IMR-90 (cell line): ENCODE data around the gene VIPR2. TPM values are rescaled to one million over a fixed set of nuclear protein-coding genes. Genes with fewer than 3 reads are reported as not detected.

Source experiments
- ATAC-seq: fragments of 200-7000 bp; cut with Tn5 transposase; 2 replicates; pipeline ENCODE4 v1.9.1; 2020; ENCODE audit warnings: low read depth, mild to moderate bottlenecking, moderate library complexity
- BruUV-seq: library from RNA; stranded (reverse); fragments of 400-500 nt; replicated peaks from 2 replicates; lab custom pipeline; 2021; lab: Mats Ljungman, UMichigan
- CTCF ChIA-PET: fragments of 300-600 bp; formaldehyde crosslinking; extraction: SDS; loops from one replicate; lab custom pipeline; 2021; ENCODE audit warnings: antibody characterized with exemption; lab: Yijun Ruan, JAX
- POLR2A ChIA-PET: fragments of 300-600 bp; sonication (Branson Sonifier 250); formaldehyde crosslinking; loops from one replicate; lab custom pipeline; 2022; ENCODE audit warnings: antibody characterized with exemption; ENCODE audit not compliant: unreplicated experiment; lab: Charles Lee
- DNase-seq: peaks from one replicate; pipeline ENCODE4 v3.0.0; 2013
- H2AFZ ChIP-seq: replicated peaks from 2 replicates; pipeline ENCODE3; 2013; ENCODE audit warnings: low read length, mild to moderate bottlenecking; ENCODE audit not compliant: poor library complexity
- H2AK5ac ChIP-seq: 2 replicates; pipeline ENCODE4 v1.6.1; 2013; ENCODE audit warnings: low read depth, low read length, inconsistent platforms
- H2AK9ac ChIP-seq: replicated peaks from 2 replicates; pipeline ENCODE3; 2013; ENCODE audit warnings: mild to moderate bottlenecking, low read depth, low read length, moderate library complexity; ENCODE audit not compliant: poor library complexity
- H2BK120ac ChIP-seq: 2 replicates; pipeline ENCODE4 v1.6.1; 2013; ENCODE audit warnings: low read depth, low read length, inconsistent platforms
- H2BK15ac ChIP-seq: 3 replicates; pipeline ENCODE4 v1.6.1; 2013; ENCODE audit warnings: low read depth, low read length, inconsistent platforms
- H2BK20ac ChIP-seq: 2 replicates; pipeline ENCODE4 v1.6.1; 2013; ENCODE audit warnings: low read depth, mild to moderate bottlenecking, inconsistent platforms, low read length, moderate library complexity
- H2BK5ac ChIP-seq: 2 replicates; pipeline ENCODE4 v1.6.1; 2013; ENCODE audit warnings: mild to moderate bottlenecking, low read depth, low read length, inconsistent platforms; ENCODE audit not compliant: poor library complexity, severe bottlenecking
- H3K14ac ChIP-seq: replicated peaks from 2 replicates; pipeline ENCODE4 v1.6.1; 2013; ENCODE audit warnings: low read depth, low read length, inconsistent platforms
- H3K18ac ChIP-seq: 2 replicates; pipeline ENCODE4 v1.6.1; 2013; ENCODE audit warnings: low read depth, low read length, control low read depth
- H3K23ac ChIP-seq: 2 replicates; pipeline ENCODE4 v1.6.1; 2013; ENCODE audit warnings: low read depth, low read length, inconsistent platforms
- H3K27ac ChIP-seq: 2 replicates; pipeline ENCODE4 v1.5.1; 2013; ENCODE audit warnings: mild to moderate bottlenecking, control low read depth, low read length; ENCODE audit not compliant: insufficient read depth
- H3K27me3 ChIP-seq: 2 replicates; pipeline ENCODE4 v1.6.1; 2013; ENCODE audit warnings: low read length; ENCODE audit not compliant: control insufficient read depth, insufficient read depth
- H3K36me3 ChIP-seq: 2 replicates; pipeline ENCODE4 v1.6.1; 2013; ENCODE audit warnings: low read length, mixed read lengths; ENCODE audit not compliant: control insufficient read depth, insufficient read depth
- H3K4ac ChIP-seq: 2 replicates; pipeline ENCODE4 v1.6.1; 2013; ENCODE audit warnings: low read depth, low read length, inconsistent platforms
- H3K4me1 ChIP-seq: 2 replicates; pipeline ENCODE4 v1.6.1; 2013; ENCODE audit warnings: low read length, mixed read lengths; ENCODE audit not compliant: control insufficient read depth, insufficient read depth
- H3K4me2 ChIP-seq: 2 replicates; pipeline ENCODE4 v1.6.1; 2013; ENCODE audit warnings: low read depth, mild to moderate bottlenecking, control low read depth, low read length, moderate library complexity
- H3K4me3 ChIP-seq: 2 replicates; pipeline ENCODE4 v1.5.1; 2013; ENCODE audit warnings: low read depth, mild to moderate bottlenecking, control low read depth, low read length, moderate library complexity; ENCODE audit not compliant: insufficient read depth
- H3K56ac ChIP-seq: 2 replicates; pipeline ENCODE4 v1.6.1; 2013; ENCODE audit warnings: low read length, inconsistent platforms; ENCODE audit not compliant: insufficient read depth; ENCODE audit errors: extremely low read depth
- H3K79me1 ChIP-seq, 2 experiments: 2 replicates each; pipeline ENCODE4 v1.6.1; 2013; ENCODE audit warnings: low read length in 2 of 2, inconsistent platforms in 1 of 2, low read depth in 1 of 2
- H3K9ac ChIP-seq: 2 replicates; pipeline ENCODE4 v1.6.1; 2013; ENCODE audit warnings: low read depth, low read length, control low read depth
- H3K9me1 ChIP-seq: 2 replicates; pipeline ENCODE4 v1.6.1; 2013; ENCODE audit warnings: low read length, inconsistent platforms; ENCODE audit not compliant: insufficient read depth
- H3K9me3 ChIP-seq: 2 replicates; pipeline ENCODE4 v1.6.1; 2013; ENCODE audit warnings: low read length; ENCODE audit not compliant: control insufficient read depth, insufficient read depth
- H4K20me1 ChIP-seq: 2 replicates; pipeline ENCODE4 v1.6.1; 2013; ENCODE audit warnings: low read length, inconsistent platforms; ENCODE audit not compliant: insufficient read depth
- H4K5ac ChIP-seq: 2 replicates; pipeline ENCODE4 v1.6.1; 2013; ENCODE audit warnings: mild to moderate bottlenecking, low read depth, low read length, control low read depth
- H4K8ac ChIP-seq, 2 experiments: 2 replicates each; pipeline ENCODE4 v1.6.1; 2013; ENCODE audit warnings: low read depth in 2 of 2, low read length in 2 of 2, control low read depth in 1 of 2, inconsistent platforms in 1 of 2
- H4K91ac ChIP-seq: 2 replicates; pipeline ENCODE4 v1.6.1; 2013; ENCODE audit warnings: low read depth, low read length, inconsistent platforms; ENCODE audit not compliant: insufficient read depth
- BHLHE40 ChIP-seq: fragments of 150-350 bp; IDR thresholded peaks from 2 replicates; pipeline ENCODE4 v1.6.1; 2016; ENCODE audit warnings: mild to moderate bottlenecking, low read depth, low read length
- CHD1 ChIP-seq: IDR thresholded peaks from 2 replicates; pipeline ENCODE4 v1.6.1; 2012; ENCODE audit warnings: low read depth, low read length, improper control_type of control experiment
- FOS ChIP-seq: fragments of 150-350 bp; IDR thresholded peaks from 2 replicates; pipeline ENCODE4 v1.6.1; 2016; ENCODE audit warnings: low read depth, low read length
- MAZ ChIP-seq: IDR thresholded peaks from 2 replicates; pipeline ENCODE4 v1.6.1; 2012; ENCODE audit warnings: low read depth, mild to moderate bottlenecking, low read length, improper control_type of control experiment, moderate library complexity, borderline replicate concordance
- MXI1 ChIP-seq: IDR thresholded peaks from 2 replicates; pipeline ENCODE4 v1.6.1; 2012; ENCODE audit warnings: low read depth, mild to moderate bottlenecking, low read length, moderate library complexity, borderline replicate concordance
- NFE2L2 ChIP-seq: fragments of 150-350 bp; IDR thresholded peaks from 2 replicates; pipeline ENCODE4 v1.6.1; 2016; ENCODE audit warnings: low read depth, mild to moderate bottlenecking, low read length
- POLR2A ChIP-seq: IDR thresholded peaks from 2 replicates; pipeline ENCODE4 v1.6.1; 2012; ENCODE audit warnings: mild to moderate bottlenecking, low read depth, low read length
- RAD21 ChIP-seq: IDR thresholded peaks from 2 replicates; pipeline ENCODE4 v1.6.1; 2012; ENCODE audit warnings: low read length, improper control_type of control experiment
- RCOR1 ChIP-seq: IDR thresholded peaks from 2 replicates; pipeline ENCODE4 v1.6.1; 2012; ENCODE audit warnings: mild to moderate bottlenecking, low read length, improper control_type of control experiment; ENCODE audit not compliant: insufficient replicate concordance
- SMC3 ChIP-seq: fragments of 150-350 bp; IDR thresholded peaks from 2 replicates; pipeline ENCODE4 v1.6.1; 2016; ENCODE audit warnings: low read depth, mild to moderate bottlenecking, antibody characterized with exemption, low read length, moderate library complexity
- WGBS, 2 experiments: methylation state at CpG; one replicate each; pipeline versions ENCODE4 v1.1.5 to v1.1.7; 2013; ENCODE audit warnings: missing lambda C conversion rate in 2 of 2; ENCODE audit not compliant: insufficient read length in 1 of 2; ENCODE audit errors: extremely low coverage in 2 of 2; 5-methylcytosine and 5-hydroxymethylcytosine counted together
- dilution Hi-C: fragments of 300-500 bp; cut with HindIII; formaldehyde crosslinking; loops from one replicate; pipeline ENCODE4 v1.14.3; 2018; ENCODE audit warnings: low sequenced_read_pairs; ENCODE audit not compliant: unreplicated experiment
- in situ Hi-C: fragments of 300-500 bp; cut with MboI; formaldehyde crosslinking; loops from 3 replicates; pipeline ENCODE4 v1.14.3; 2019; ENCODE audit warnings: low sequenced_read_pairs, inconsistent platforms, mixed read lengths
- intact Hi-C: fragments of 100-400 bp; cut with micrococcal nuclease; formaldehyde crosslinking; loops from 2 replicates; pipeline ENCODE4 v1.10.0; 2022
- polyA plus RNA-seq, 3 experiments: library from polyadenylated mRNA; depleted of rRNA; stranded (reverse); fragments of >200 nt; gene quantifications; 2 replicates each; pipeline ENCODE4 v1.2.3, GENCODE V29; 2012; ENCODE audit warnings: low replicate concordance in 1 of 3
- total RNA-seq: library from RNA; depleted of rRNA; stranded (reverse); fragments of >200 nt; gene quantifications from 2 replicates; pipeline ENCODE4 v1.2.3, GENCODE V29; 2012
- TF ChIP-seq, protein P1 (sequence below): conservative IDR thresholded peaks from 2 replicates; pipeline ENCODE4 v1.5.1; 2012; ENCODE audit warnings: mild to moderate bottlenecking, low read depth, low read length, improper control_type of control experiment
- TF ChIP-seq, protein P2 (sequence below): fragments of 150-350 bp; IDR thresholded peaks from 2 replicates; pipeline ENCODE4 v1.6.1; 2016; ENCODE audit warnings: low read depth, mild to moderate bottlenecking, low read length, moderate library complexity, borderline replicate concordance
- TF ChIP-seq, protein P3 (sequence below): fragments of 150-350 bp; IDR thresholded peaks from 2 replicates; pipeline ENCODE4 v1.6.1; 2017; ENCODE audit warnings: mild to moderate bottlenecking, antibody characterized with exemption, low read length, low read depth

VIPR2 gene
- total and polyA plus RNA-seq, 2 of the 4 experiments (the other 2 are of a cell fraction), result not detected

DNA sequence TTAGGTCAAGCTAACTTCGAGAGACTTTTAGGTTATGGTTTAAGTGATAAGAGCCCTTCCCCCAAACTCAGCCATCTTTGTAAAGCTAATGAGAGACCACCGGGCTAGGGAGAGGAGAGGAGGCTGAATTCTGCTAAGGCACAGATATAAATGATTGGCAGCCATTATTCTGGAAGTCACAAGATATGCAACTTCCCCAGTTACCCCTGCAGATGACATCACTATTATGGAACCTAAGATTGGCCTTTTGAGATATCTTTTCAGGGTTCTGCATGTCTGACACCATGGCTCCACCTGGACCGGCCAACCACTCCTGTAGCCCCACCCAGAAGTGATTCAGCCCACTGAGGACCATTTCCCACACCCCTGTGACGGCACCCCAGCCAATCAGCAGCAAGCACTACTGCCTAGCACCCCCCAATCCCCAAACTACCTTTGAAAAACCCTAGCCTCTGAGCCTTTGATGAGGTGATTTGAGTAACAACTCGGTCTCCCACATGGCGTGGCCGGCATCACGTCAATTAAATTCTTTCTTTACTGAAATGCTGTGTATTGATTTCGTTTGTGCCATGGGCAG is 14.4 kb downstream of the VIPR2 start:
- H3K4ac ChIP-seq, result no peak overlapping the region
- no peaks in the 10 kb centered on the region for H3K27me3 ChIP-seq
- no peaks in the 10 kb centered on the region for H3K79me1 ChIP-seq
- dilution Hi-C loops (no loop called here), in situ Hi-C loops (no loop called here), intact Hi-C loops (no loop called here)
- H2BK15ac ChIP-seq, result no peak overlapping the region
- no peaks in the 10 kb centered on the region for H4K20me1 ChIP-seq
- no peak overlapping the region for H3K27ac ChIP-seq
- no peak overlapping the region for H2BK20ac ChIP-seq
- TF ChIP-seq CHD1, result no peak
- TF ChIP-seq NFE2L2, result no peak
- no peak for TF ChIP-seq POLR2A
- no peak for TF ChIP-seq FOS
- no peak for TF ChIP-seq BHLHE40
- TF ChIP-seq, protein P1, sequence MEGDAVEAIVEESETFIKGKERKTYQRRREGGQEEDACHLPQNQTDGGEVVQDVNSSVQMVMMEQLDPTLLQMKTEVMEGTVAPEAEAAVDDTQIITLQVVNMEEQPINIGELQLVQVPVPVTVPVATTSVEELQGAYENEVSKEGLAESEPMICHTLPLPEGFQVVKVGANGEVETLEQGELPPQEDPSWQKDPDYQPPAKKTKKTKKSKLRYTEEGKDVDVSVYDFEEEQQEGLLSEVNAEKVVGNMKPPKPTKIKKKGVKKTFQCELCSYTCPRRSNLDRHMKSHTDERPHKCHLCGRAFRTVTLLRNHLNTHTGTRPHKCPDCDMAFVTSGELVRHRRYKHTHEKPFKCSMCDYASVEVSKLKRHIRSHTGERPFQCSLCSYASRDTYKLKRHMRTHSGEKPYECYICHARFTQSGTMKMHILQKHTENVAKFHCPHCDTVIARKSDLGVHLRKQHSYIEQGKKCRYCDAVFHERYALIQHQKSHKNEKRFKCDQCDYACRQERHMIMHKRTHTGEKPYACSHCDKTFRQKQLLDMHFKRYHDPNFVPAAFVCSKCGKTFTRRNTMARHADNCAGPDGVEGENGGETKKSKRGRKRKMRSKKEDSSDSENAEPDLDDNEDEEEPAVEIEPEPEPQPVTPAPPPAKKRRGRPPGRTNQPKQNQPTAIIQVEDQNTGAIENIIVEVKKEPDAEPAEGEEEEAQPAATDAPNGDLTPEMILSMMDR, result no peak
- no peak for TF ChIP-seq MXI1
- TF ChIP-seq SMC3, result no peak
- no peak for TF ChIP-seq RAD21
- no peak for TF ChIP-seq RCOR1
- no peak for TF ChIP-seq MAZ
- TF ChIP-seq, protein P2, sequence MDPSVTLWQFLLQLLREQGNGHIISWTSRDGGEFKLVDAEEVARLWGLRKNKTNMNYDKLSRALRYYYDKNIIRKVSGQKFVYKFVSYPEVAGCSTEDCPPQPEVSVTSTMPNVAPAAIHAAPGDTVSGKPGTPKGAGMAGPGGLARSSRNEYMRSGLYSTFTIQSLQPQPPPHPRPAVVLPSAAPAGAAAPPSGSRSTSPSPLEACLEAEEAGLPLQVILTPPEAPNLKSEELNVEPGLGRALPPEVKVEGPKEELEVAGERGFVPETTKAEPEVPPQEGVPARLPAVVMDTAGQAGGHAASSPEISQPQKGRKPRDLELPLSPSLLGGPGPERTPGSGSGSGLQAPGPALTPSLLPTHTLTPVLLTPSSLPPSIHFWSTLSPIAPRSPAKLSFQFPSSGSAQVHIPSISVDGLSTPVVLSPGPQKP, result no peak
- TF ChIP-seq, protein P3, sequence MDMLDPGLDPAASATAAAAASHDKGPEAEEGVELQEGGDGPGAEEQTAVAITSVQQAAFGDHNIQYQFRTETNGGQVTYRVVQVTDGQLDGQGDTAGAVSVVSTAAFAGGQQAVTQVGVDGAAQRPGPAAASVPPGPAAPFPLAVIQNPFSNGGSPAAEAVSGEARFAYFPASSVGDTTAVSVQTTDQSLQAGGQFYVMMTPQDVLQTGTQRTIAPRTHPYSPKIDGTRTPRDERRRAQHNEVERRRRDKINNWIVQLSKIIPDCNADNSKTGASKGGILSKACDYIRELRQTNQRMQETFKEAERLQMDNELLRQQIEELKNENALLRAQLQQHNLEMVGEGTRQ, result no peak
- H3K56ac ChIP-seq, result no peak overlapping the region
- no peak overlapping the region for H3K4me3 ChIP-seq
- CTCF ChIA-PET, result no interaction called here
- BruUV-seq, result no TSS peak
- no peak overlapping the region for H4K91ac ChIP-seq
- DNase-seq (no peak), ATAC-seq (no peak)
- no peak overlapping the region for H3K9ac ChIP-seq
- POLR2A ChIA-PET, result no interaction called here
- H2BK120ac ChIP-seq, result no peak overlapping the region
- H3K36me3 ChIP-seq, result no peaks in the 10 kb centered on the region
- no peak overlapping the region for H4K5ac ChIP-seq
- no peak overlapping the region for H2BK5ac ChIP-seq
- no peak overlapping the region for H2AK9ac ChIP-seq
- H4K8ac ChIP-seq, result no peak overlapping the region
- H2AFZ ChIP-seq, result no peak overlapping the region
- H3K23ac ChIP-seq, result no peak overlapping the region
- no peaks in the 10 kb centered on the region for H3K9me1 ChIP-seq
- no peak overlapping the region for H3K18ac ChIP-seq
- peaks cover 22% of the 10 kb centered on the region for H3K9me3 ChIP-seq
- no peak overlapping the region for H3K14ac ChIP-seq
- no peaks in the 10 kb centered on the region for H3K4me1 ChIP-seq
- H2AK5ac ChIP-seq, result no peak overlapping the region
- H3K4me2 ChIP-seq, result no peak overlapping the region
- WGBS, 2 experiments, result 0% methylated on average over 1 of the region's 9 CpGs; no CpG with 5 or more reads in 1 of the 2 experiments
